ENCODE results near the gene SNAI3.

SNAI3 gene

DNA sequence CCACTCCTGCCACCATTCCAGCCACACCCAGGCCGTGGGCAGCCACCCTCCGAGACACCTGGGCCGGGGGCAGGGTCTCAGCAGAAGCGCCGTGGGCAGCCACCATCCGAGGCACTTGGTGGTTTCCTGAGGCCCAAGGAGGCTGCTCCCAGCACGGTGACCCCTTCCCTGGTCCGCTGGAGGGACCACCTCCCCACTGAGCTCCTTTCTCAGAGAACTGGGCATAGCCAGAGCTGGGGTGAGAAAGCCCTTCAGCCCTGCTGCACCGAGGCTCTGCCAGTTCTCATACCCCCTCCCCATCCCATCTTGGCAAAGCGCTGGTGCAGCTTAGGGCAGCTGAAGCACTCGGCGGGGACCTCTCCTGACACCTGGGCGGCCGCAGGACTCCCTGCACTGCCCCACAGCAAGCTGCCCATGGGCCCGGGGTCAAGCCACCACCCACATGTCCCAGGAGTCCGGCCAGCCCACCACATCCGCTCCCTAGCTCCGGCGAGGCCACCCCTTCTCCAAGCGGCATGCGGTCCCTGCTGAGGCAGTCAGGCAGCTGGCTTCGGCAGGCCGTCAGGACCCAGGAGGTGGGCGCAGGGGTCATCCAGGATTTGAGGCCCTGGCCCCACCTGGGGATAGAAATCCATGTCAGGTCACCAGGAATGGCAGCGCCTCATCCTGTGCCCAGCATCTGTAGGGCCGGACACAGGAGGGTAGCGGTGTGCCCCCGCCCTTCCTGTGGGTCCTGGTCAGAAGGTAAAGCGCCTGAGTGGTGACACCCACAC is 34.1 kb downstream of the SNAI3 start:
- peaks cover 0 to 42% (median 29%) of the 10 kb centered on the region in 5 donors for H3K36me3 ChIP-seq (ENCODE audit: control insufficient read depth in 5 of 5, insufficient read depth in 5 of 5, low read length in 5 of 5)
- H3K4me3 ChIP-seq (ENCODE audit: low read depth in 1 of 5, low read length in 5 of 5) = no peak overlapping the region
- H3K27me3 ChIP-seq (ENCODE audit: control insufficient read depth in 5 of 5, insufficient read depth in 4 of 5, low read length in 5 of 5) = no peaks in the 10 kb centered on the region
- H3K9ac ChIP-seq (ENCODE audit: low read length in 5 of 5) = peak overlapping the region in 1 of 5 donors; percentile 21
- H3K27ac ChIP-seq (ENCODE audit: low read depth, low read length) = no peak overlapping the region
- peaks cover 0 to 39% (median 27%) of the 10 kb centered on the region in 5 donors for H3K4me1 ChIP-seq (ENCODE audit: control insufficient read depth in 5 of 5, insufficient read depth in 5 of 5, low read length in 5 of 5)
- no peaks in the 10 kb centered on the region for H3K9me3 ChIP-seq (ENCODE audit: control insufficient read depth in 5 of 5, low read length in 5 of 5)

DNA sequence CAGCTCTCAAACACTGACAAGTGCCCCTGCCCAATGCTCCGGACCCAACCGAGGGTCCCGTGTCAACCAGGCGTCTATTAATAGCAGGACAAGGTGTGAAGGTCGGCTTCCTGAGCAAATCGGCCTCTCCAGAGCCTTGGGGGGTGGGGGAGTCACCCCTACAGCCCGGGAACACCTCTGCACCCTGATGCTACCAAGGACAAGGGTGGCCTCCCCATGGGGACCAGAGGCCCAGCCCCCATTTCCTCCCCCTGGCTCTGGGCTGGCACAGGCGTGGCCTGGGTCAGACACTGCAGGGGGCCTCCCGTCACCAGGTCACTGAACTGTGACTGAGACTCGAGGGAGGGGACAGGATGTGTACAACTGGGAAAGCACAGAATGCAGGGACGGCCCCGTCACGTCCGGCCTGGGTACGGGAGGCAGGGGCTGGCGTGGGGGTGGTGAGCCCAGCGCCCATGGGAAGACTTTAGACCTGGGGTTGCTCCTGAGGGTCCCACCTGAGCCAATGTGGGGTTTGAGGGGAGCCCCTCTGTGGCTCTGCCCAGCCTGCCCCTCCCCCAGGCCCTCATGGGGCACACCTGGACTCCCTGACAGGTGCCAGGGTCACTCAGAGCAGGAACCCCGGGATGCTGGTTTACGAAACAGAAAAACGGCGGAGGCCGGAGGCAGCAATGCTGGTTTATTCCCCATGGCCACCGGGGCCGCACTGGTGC is 34.9 kb downstream of the SNAI3 start:
- H3K9me3 ChIP-seq (ENCODE audit: control insufficient read depth in 5 of 5, low read length in 5 of 5) = no peaks in the 10 kb centered on the region
- no peak overlapping the region for H3K27ac ChIP-seq (ENCODE audit: low read depth, low read length)
- H3K9ac ChIP-seq (ENCODE audit: low read length in 5 of 5) = peak overlapping the region in 4 of 5 donors; percentile 21 to 79 (median 60)
- peaks cover 0 to 39% (median 25%) of the 10 kb centered on the region in 5 donors for H3K36me3 ChIP-seq (ENCODE audit: control insufficient read depth in 5 of 5, insufficient read depth in 5 of 5, low read length in 5 of 5)
- peak overlapping the region; percentile 43 to 78 (median 69) for H3K4me3 ChIP-seq (ENCODE audit: low read depth in 1 of 5, low read length in 5 of 5)
- no peaks in the 10 kb centered on the region for H3K27me3 ChIP-seq (ENCODE audit: control insufficient read depth in 5 of 5, insufficient read depth in 4 of 5, low read length in 5 of 5)
- H3K4me1 ChIP-seq (ENCODE audit: control insufficient read depth in 5 of 5, insufficient read depth in 5 of 5, low read length in 5 of 5) = peaks cover 0 to 39% (median 27%) of the 10 kb centered on the region in 5 donors

DNA sequence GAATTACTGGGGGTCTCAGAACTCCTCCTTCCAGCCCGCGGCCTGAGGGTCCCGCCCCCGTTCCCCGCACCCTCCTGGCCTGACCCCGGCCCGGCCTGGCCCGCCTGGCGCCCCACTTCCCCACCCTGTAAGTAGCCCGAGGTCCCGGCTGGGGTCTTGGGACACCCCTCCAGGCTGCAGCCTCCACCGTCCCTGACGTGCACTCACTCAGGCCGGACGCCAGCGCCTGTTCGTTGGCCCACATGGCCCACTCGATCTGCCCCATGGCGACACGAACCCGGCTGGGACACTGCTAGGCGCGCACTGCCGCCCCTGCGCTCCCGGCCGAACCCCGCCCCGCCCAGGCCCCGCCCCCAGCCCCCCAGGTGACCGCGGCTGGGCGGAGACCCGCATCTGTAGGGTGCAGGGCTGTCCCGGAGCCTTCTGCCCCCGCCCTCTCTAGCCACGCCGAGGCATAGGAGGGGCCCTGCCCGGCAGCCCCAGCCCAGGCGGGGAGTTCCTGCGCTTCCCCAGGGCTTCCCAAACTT is 35.5 kb downstream of the SNAI3 start, which contains the start of gene CYBA:
TSS of gene CYBA (minus strand) at position 305 of the 527 bp plus-strand sequence. CDS start at position 265, 40 bp downstream.
- Histone ChIP-seq H3K4me1 (ENCODE audit: control insufficient read depth in 5 of 5, insufficient read depth in 5 of 5, low read length in 5 of 5) (peaks cover 0 to 39% (median 27%) of the 10 kb centered on the region in 5 donors), H3K9ac (ENCODE audit: low read length in 5 of 5) (peak within 1 kb of the TSS in 4 of 5 donors; percentile 61 to 84 (median 74)), H3K36me3 (ENCODE audit: control insufficient read depth in 5 of 5, insufficient read depth in 5 of 5, low read length in 5 of 5) (peaks cover 0 to 33% (median 21%) of the 10 kb centered on the region in 5 donors), H3K9me3 (ENCODE audit: control insufficient read depth in 5 of 5, low read length in 5 of 5) (no peaks in the 10 kb centered on the region), H3K4me3 (ENCODE audit: low read depth in 1 of 5, low read length in 5 of 5) (peak within 1 kb of the TSS; percentile 43 to 78 (median 69)), H3K27ac (ENCODE audit: low read depth, low read length) (no peak within 1 kb of the TSS), H3K27me3 (ENCODE audit: control insufficient read depth in 5 of 5, insufficient read depth in 4 of 5, low read length in 5 of 5) (no peaks in the 10 kb centered on the region)

DNA sequence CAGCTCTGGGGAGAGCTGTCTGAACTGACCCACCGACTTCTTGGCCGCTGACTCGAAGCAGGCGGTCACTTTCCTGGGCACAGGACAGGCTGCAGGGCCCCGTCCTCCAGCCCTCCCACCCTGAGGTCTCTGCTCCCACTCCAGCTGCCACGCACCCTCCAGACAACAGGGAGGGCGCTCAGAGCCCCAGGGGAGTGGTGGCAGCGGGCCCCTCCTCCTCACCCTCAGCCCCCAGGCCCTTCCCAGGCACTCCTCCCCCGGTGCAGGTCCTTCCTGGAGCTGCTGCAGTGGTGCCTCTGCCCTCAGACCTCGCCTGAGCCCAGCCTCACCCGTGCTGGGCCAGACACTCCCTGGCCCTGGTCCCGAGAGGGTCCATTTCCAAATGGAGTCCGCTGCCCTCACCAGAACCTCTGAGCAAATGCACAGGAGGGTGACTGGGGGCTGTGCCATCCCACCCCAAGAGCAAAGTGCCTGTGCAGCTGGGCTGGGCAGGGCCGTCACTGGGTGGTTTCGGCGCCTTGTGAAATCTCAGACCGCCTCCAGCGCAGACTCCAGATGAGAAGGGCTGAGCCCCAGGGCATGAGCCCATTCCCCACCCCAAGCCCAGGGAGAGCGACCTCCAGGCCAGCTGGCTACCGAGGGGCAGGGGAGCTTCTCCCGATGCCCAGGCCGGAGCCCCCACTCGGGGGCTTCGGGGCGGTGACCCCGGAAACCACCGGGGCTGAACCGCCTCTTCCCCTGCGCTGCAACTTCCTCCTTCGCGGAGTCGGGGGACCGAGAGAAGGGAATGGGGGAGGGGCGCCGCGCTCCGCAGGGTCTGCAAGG is 36.2 kb downstream of the SNAI3 start:
- Histone ChIP-seq H3K9me3 (ENCODE audit: control insufficient read depth in 5 of 5, low read length in 5 of 5) (no peaks in the 10 kb centered on the region), H3K4me3 (ENCODE audit: low read depth in 1 of 5, low read length in 5 of 5) (peak overlapping the region in 4 of 5 donors; percentile 69 to 78 (median 70)), H3K36me3 (ENCODE audit: control insufficient read depth in 5 of 5, insufficient read depth in 5 of 5, low read length in 5 of 5) (peaks cover 0 to 34% (median 14%) of the 10 kb centered on the region in 5 donors), H3K27me3 (ENCODE audit: control insufficient read depth in 5 of 5, insufficient read depth in 4 of 5, low read length in 5 of 5) (no peaks in the 10 kb centered on the region), H3K9ac (ENCODE audit: low read length in 5 of 5) (peak overlapping the region in 4 of 5 donors; percentile 61 to 84 (median 74)), H3K27ac (ENCODE audit: low read depth, low read length) (no peak overlapping the region), H3K4me1 (ENCODE audit: control insufficient read depth in 5 of 5, insufficient read depth in 5 of 5, low read length in 5 of 5) (peaks cover 0 to 39% (median 27%) of the 10 kb centered on the region in 5 donors)

DNA sequence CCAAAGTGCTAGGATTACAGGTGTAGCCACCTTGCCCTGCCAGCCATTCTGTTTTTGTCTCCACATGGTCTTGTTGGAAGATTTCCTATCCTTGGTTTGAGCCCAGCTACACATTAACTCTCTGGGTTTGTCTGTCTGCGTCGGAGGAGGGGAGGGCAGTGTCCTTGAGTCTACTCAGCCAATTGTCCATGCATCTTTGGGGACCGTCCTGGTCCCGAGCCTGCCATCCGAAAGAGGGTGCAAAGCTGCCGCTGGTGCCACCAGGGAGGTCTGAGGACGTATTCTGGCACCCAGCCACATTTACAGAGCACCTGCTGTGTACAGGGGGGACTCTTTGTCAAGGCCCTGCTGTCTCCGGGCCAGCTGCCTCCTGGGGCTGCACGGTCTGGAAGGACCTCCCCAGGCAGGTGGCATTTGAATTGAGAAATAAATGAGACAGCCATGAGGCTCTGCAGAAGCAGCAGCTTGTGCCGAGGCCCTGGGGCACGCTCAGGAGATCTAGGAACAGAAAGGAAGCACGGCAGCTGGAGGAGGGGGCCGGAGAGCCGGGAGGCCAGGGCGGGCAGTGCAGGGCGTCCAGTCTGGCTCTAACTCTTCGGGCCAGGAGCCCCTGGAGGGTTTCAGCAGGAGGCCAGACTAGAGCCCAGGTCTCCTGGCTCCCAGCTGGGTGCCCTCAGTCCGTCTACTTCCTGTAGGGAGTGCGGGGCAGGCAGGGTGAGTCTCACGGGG is 36.9 kb downstream of the SNAI3 start:
- H3K4me1 ChIP-seq (ENCODE audit: control insufficient read depth in 5 of 5, insufficient read depth in 5 of 5, low read length in 5 of 5) = peaks cover 0 to 39% (median 27%) of the 10 kb centered on the region in 5 donors
- H3K27ac ChIP-seq (ENCODE audit: low read depth, low read length) = no peak overlapping the region
- peak overlapping the region in 3 of 5 donors; percentile 69 to 78 (median 70) for H3K4me3 ChIP-seq (ENCODE audit: low read depth in 1 of 5, low read length in 5 of 5)

DNA sequence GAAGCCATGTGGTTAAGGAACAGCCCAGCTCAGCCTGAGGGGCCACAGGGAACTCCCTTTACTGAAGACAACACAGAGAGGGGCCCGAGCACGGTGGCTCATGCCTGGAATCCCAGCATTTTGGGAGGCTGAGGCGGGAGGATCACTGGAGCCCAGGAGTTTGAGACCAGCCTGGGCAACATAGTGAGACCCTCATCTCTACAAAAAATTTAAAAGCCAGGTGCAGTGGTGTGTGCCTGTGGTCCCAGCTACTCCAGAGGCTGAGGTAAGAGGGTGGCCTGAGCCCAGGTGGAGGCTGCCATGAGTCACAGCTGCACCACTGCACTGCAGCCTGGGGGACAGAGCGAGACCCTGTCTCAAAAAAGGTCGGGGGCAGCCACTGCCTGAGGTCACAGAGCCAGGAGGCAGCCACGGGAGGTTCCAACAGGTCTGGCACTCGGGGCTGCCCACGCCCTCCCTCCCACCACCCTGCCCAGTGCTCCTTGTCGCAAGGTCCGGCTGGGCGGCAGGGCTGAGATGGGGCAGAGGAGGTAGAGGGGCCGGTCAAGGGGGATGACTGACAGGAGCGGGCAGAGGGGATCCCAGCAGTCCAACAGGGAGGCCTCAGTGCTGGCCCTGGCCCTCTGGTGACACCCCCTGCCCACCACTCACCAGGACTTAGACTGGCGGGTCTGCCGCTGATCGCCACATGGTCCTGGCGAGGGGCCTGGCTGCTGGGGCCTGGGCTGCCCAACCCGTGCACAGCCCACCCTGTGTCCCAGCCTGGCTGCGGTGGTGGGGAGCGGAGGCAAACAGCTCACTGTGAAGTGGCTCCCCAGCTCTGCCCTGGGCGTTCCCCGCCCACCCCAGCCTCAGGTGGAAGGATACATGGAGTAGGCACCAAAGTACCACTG is 38.9 kb downstream of the SNAI3 start:
- Histone ChIP-seq H3K36me3 (ENCODE audit: control insufficient read depth in 5 of 5, insufficient read depth in 5 of 5, low read length in 5 of 5) (peaks cover 0 to 20% (median 0%) of the 10 kb centered on the region in 5 donors), H3K4me1 (ENCODE audit: control insufficient read depth in 5 of 5, insufficient read depth in 5 of 5, low read length in 5 of 5) (peaks cover 0 to 39% (median 27%) of the 10 kb centered on the region in 5 donors), H3K27ac (ENCODE audit: low read depth, low read length) (no peak overlapping the region), H3K27me3 (ENCODE audit: control insufficient read depth in 5 of 5, insufficient read depth in 4 of 5, low read length in 5 of 5) (no peaks in the 10 kb centered on the region), H3K4me3 (ENCODE audit: low read depth in 1 of 5, low read length in 5 of 5) (no peak overlapping the region), H3K9ac (ENCODE audit: low read length in 5 of 5) (no peak overlapping the region), H3K9me3 (ENCODE audit: control insufficient read depth in 5 of 5, low read length in 5 of 5) (no peaks in the 10 kb centered on the region)

More for the DNA sequence above, 36.9 kb downstream of the SNAI3 start:
- Histone ChIP-seq H3K27me3 (ENCODE audit: control insufficient read depth in 5 of 5, insufficient read depth in 4 of 5, low read length in 5 of 5) (no peaks in the 10 kb centered on the region), H3K36me3 (ENCODE audit: control insufficient read depth in 5 of 5, insufficient read depth in 5 of 5, low read length in 5 of 5) (peaks cover 0 to 27% (median 6%) of the 10 kb centered on the region in 5 donors), H3K9ac (ENCODE audit: low read length in 5 of 5) (peak overlapping the region in 2 of 5 donors; percentile 2 to 76), H3K9me3 (ENCODE audit: control insufficient read depth in 5 of 5, low read length in 5 of 5) (no peaks in the 10 kb centered on the region)

DNA sequence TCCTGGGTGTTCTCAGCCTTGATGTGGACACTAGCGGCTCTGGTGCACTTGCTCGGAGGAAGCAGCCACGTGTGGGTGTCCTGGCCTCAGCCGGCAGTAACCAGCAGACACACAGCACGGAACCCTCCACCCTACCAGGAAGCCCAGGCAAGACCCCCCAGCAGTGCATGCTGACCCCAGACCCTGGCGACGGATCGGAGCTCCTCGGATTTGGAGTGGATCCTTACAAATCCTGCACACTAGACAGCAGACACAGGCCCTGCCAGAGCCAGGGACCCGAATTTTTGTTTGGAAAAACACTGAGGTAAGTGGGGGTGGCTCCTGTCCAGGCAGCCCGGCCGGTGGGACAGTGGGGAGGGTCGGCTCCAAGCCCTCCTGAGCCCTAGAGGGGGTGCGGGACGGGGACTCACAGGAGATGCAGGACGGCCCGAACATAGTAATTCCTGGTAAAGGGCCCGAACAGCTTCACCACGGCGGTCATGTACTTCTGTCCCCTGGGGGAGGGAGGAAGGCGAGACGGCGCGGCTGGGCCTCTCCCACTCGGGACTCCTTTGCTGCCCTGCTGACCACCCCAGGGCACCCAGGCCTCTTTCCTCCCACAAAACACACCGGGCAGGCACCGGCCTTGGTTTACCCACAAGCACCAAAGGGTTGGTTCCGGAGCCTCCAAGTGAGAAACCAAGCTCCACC is 39.8 kb downstream of the SNAI3 start:
- Histone ChIP-seq H3K27me3 (ENCODE audit: control insufficient read depth in 5 of 5, insufficient read depth in 4 of 5, low read length in 5 of 5) (no peaks in the 10 kb centered on the region), H3K4me3 (ENCODE audit: low read depth in 1 of 5, low read length in 5 of 5) (no peak overlapping the region), H3K9me3 (ENCODE audit: control insufficient read depth in 5 of 5, low read length in 5 of 5) (no peaks in the 10 kb centered on the region), H3K36me3 (ENCODE audit: control insufficient read depth in 5 of 5, insufficient read depth in 5 of 5, low read length in 5 of 5) (peaks cover 0 to 20% (median 0%) of the 10 kb centered on the region in 5 donors), H3K4me1 (ENCODE audit: control insufficient read depth in 5 of 5, insufficient read depth in 5 of 5, low read length in 5 of 5) (peaks cover 0 to 36% (median 24%) of the 10 kb centered on the region in 5 donors), H3K27ac (ENCODE audit: low read depth, low read length) (no peak overlapping the region), H3K9ac (ENCODE audit: low read length in 5 of 5) (no peak overlapping the region)

DNA sequence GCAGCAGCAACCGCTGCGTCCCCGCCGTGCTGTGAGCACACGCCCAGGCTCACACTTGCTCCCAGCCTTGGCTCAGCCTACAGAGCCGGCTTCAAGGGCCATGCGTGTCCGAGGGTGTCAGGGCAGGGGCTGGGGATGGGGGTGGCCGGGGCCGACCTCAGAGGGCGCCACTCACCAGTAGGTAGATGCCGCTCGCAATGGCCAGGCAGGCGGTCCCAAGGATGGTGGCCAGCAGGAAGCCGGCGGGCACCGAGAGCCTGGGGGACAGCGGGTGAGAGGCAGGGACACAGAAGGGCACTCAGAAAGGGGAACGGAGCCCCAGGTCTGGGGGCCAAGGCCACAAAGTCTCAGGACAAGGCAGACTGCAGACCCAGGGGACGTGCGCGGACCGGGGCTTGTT is 40.4 kb downstream of the SNAI3 start:
- H3K9me3 ChIP-seq (ENCODE audit: control insufficient read depth in 5 of 5, low read length in 5 of 5) = no peaks in the 10 kb centered on the region
- peaks cover 0 to 20% (median 0%) of the 10 kb centered on the region in 5 donors for H3K36me3 ChIP-seq (ENCODE audit: control insufficient read depth in 5 of 5, insufficient read depth in 5 of 5, low read length in 5 of 5)
- no peak overlapping the region for H3K4me3 ChIP-seq (ENCODE audit: low read depth in 1 of 5, low read length in 5 of 5)
- peaks cover 0 to 3% (median 2%) of the 10 kb centered on the region in 5 donors for H3K27me3 ChIP-seq (ENCODE audit: control insufficient read depth in 5 of 5, insufficient read depth in 4 of 5, low read length in 5 of 5)
- peaks cover 0 to 30% (median 18%) of the 10 kb centered on the region in 5 donors for H3K4me1 ChIP-seq (ENCODE audit: control insufficient read depth in 5 of 5, insufficient read depth in 5 of 5, low read length in 5 of 5)
- no peak overlapping the region for H3K9ac ChIP-seq (ENCODE audit: low read length in 5 of 5)
- H3K27ac ChIP-seq (ENCODE audit: low read depth, low read length) = no peak overlapping the region
